ENCODE measurements around the gene SMIM1. TPM values are rescaled to one million over a fixed set of nuclear protein-coding genes. Genes with fewer than 3 reads are reported as not detected.
A peak's percentile ranks its signal among the peaks of the same experiment; 100 is the strongest.

SMIM1 gene
- total and polyA plus RNA-seq, 9 of the 15 experiments (the other 6 are each of a cell fraction or from before 2014, with no cell fraction given): 2.3 to 125 (median 24.3) TPM

DNA sequence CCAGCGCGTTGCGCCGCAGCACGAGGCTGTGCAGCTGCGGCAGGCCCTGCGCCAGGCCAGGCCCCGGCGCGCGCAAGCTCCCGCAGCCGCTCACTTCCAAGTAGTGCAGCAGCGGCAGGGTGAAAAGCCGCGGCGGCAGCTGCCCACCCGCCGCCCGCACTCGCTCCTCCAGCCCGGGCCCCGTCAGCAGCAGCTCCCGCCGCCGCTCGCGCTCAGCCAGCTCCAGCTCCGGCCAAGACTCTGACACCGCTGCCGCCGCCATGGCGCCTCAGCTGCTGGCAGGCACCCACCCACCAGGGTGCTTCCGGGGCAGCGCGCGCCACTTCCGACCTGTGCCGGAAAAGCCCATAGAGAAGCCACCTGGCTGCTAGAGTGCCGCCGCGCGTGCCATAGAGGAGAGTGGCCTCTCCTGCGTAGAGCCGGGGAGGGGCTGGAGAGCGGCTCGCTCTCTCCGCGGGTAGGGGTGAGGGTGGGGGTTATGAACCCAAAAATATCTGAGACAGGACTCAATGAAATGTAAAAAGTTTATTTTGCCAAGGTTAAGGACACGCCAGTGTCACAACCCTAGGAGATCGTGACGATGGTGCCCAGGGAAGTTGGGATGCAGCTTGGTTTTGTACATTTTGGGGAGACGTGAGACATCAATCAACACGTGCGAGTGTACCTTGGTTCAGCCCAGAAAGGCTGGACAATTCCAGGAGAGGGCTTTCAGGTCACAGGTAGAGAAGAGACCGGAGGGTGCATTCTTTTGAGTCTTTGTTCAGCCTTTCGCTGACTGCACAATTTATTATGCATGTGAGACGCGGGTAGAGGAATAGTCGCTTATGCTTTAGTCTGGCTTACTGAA, 23.9 kb downstream of the SMIM1 start, which contains the start of gene LRRC47 (continued):
- TF ChIP-seq, protein P1, sequence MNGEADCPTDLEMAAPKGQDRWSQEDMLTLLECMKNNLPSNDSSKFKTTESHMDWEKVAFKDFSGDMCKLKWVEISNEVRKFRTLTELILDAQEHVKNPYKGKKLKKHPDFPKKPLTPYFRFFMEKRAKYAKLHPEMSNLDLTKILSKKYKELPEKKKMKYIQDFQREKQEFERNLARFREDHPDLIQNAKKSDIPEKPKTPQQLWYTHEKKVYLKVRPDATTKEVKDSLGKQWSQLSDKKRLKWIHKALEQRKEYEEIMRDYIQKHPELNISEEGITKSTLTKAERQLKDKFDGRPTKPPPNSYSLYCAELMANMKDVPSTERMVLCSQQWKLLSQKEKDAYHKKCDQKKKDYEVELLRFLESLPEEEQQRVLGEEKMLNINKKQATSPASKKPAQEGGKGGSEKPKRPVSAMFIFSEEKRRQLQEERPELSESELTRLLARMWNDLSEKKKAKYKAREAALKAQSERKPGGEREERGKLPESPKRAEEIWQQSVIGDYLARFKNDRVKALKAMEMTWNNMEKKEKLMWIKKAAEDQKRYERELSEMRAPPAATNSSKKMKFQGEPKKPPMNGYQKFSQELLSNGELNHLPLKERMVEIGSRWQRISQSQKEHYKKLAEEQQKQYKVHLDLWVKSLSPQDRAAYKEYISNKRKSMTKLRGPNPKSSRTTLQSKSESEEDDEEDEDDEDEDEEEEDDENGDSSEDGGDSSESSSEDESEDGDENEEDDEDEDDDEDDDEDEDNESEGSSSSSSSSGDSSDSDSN (IDR thresholded peaks at IDR 0.05; ENCODE audit: borderline replicate concordance in 1 of 2, low read depth in 2 of 2, low read length in 2 of 2): no peak
- TF ChIP-seq ZNF311 (CRISPR knock-in tag; IDR thresholded peaks at IDR 0.05) (no peak), CCAR2 (IDR thresholded peaks at IDR 0.05; ENCODE audit: low read depth, low read length) (no peak), ETV6 (IDR thresholded peaks at IDR 0.05; ENCODE audit: borderline replicate concordance in 1 of 2, low read depth in 2 of 2, low read length in 1 of 2) (no peak), ETV6 (CRISPR knock-in tag; IDR thresholded peaks at IDR 0.05; ENCODE audit: borderline replicate concordance) (no peak), RFX7 (CRISPR knock-in tag; IDR thresholded peaks at IDR 0.05) (no peak), KLF16 (IDR thresholded peaks at IDR 0.05) (no peak), EHMT2 (IDR thresholded peaks at IDR 0.05) (0 out of 2 replicates have a peak, but pooled peaks have one; percentile 36), MCM3 (IDR thresholded peaks at IDR 0.05) (no peak)
- TF ChIP-seq, protein P2, sequence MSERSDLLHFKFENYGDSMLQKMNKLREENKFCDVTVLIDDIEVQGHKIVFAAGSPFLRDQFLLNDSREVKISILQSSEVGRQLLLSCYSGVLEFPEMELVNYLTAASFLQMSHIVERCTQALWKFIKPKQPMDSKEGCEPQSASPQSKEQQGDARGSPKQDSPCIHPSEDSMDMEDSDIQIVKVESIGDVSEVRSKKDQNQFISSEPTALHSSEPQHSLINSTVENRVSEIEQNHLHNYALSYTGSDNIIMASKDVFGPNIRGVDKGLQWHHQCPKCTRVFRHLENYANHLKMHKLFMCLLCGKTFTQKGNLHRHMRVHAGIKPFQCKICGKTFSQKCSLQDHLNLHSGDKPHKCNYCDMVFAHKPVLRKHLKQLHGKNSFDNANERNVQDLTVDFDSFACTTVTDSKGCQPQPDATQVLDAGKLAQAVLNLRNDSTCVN (CRISPR knock-in tag; IDR thresholded peaks at IDR 0.05): peak; percentile 14; the same call in 1 of the 2 replicates
